Esophagus squamous epithelium (tissue), 5 donors: ENCODE measurements around the gene GAL3ST2. TPM values are rescaled to one million over a fixed set of nuclear protein-coding genes. Genes with fewer than 3 reads are reported as not detected.
"Not testable (repeated sequence)": the region's sequence is repeated elsewhere in the genome, so short reads cannot be mapped to it uniquely, and the experiment has no call there.

Source experiments
- DNase-seq: peaks from one replicate; lab custom pipeline; 2025; lab: John Stamatoyannopoulos, UW
- H3K27ac ChIP-seq, 4 donors: fragments of 200-600 bp; sonication (generic); one replicate each; pipeline ENCODE4 v1.5.1; 2016 to 2019; ENCODE audit warnings: mild to moderate bottlenecking in 1 of 4
- H3K27me3 ChIP-seq, 4 donors: fragments of 200-600 bp; sonication (generic); 1 replicate in 3 of 4; 2 replicates in 1 of 4; pipeline versions ENCODE4 v1.5.1 to v1.6.0; 2017 to 2021; ENCODE audit warnings: antibody characterized with exemption in 1 of 4
- H3K36me3 ChIP-seq, 3 donors: fragments of 200-600 bp; sonication (generic); one replicate each; pipeline ENCODE4 v1.5.1; 2016 to 2019
- H3K4me1 ChIP-seq, 3 donors: fragments of 200-600 bp; sonication (generic); one replicate each; pipeline ENCODE4 v1.5.1; 2017 to 2019
- H3K4me3 ChIP-seq, 4 donors: fragments of 200-600 bp; sonication (generic); 1 replicate in 3 of 4; 2 replicates in 1 of 4; pipeline ENCODE4 v1.5.1; 2016 to 2019; ENCODE audit warnings: mild to moderate bottlenecking in 2 of 4, moderate library complexity in 1 of 4
- H3K9me3 ChIP-seq, 3 donors: fragments of 200-600 bp; sonication (generic); one replicate each; pipeline ENCODE4 v1.5.1; 2016 to 2019
- POLR2A ChIP-seq, 4 donors: fragments of 450-650 bp; IDR thresholded peaks; one replicate each; pipeline ENCODE4 v1.6.1; 2017; ENCODE audit warnings: antibody characterized with exemption in 4 of 4, mild to moderate bottlenecking in 4 of 4, moderate library complexity in 3 of 4
- WGBS, 2 donors: methylation state at CpG; one replicate each; pipeline ENCODE4 v1.1.5; 2018; 5-methylcytosine and 5-hydroxymethylcytosine counted together
- intact Hi-C: fragments of 100-400 bp; cut with DNase I; formaldehyde crosslinking; loops from one replicate; pipeline ENCODE4 v1.15.0; 2022
- total RNA-seq, 4 donors: library from RNA; depleted of rRNA; stranded (reverse); fragments of >200 nt; gene quantifications; one replicate each; pipeline ENCODE4 v1.1.0, GENCODE V29; 2016
- TF ChIP-seq, protein P1 (sequence below), 6 experiments: fragments of 450-650 bp in 4 of 6; fragments of 200-600 bp in 2 of 6; sonication (generic) in 2 of 6; IDR thresholded peaks; one replicate each; pipeline ENCODE4 v1.5.1; 2016 to 2019; ENCODE audit warnings: antibody characterized with exemption in 6 of 6, mild to moderate bottlenecking in 4 of 6, moderate library complexity in 4 of 6
- donor health status: DM: yes; HTN: yes; CAD: no.

The GAL3ST2 gene
- total RNA-seq, 4 donors from 2014 or later, result 0.38 TPM; not detected in 3

DNA sequence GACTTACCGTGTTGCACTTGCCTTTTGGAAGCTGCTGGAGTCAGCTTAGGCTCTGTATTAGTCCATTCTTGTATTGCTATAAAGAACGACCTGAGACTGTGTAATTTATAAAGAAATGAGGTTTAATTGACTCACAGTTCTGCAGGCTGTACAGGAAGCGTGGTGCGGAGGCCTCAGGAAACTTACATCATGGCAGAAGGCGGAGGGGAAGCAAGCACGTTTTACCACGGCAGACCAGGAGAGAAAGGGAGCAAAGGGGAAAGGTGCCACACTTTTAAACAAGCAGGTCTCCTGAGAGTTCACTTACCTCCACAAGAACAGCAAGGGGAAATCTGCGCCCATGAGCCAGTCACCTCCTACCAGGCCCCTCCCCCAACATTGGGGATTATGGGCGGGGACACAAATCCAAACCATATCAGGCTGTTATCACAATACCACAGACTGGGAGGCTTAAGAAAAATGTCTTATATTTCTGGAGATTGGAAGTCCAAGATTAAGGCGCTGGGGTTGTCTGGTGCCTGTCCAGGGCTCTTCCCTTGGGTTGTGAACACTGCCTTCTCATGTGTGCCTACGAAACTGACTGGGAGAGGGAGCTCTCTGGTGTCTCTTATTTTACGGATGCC, 45.8 kb upstream of the GAL3ST2 start:
- WGBS, 2 donors, result 78 to 84% methylated on average over 7 to 10 of the region's 12 CpGs
- intact Hi-C loops, result loop anchor here (10.0 kb wide), 1 partner anchor 144 kb away; no protein-coding TSS in a partner anchor
- H3K27me3 ChIP-seq, result no peaks in the 10 kb centered on the region
- H3K36me3 ChIP-seq, result peaks cover 0 to 22% (median 0%) of the 10 kb centered on the region in 3 donors
- no peaks in the 10 kb centered on the region for H3K9me3 ChIP-seq
- H3K27ac ChIP-seq, result no peak overlapping the region
- H3K4me3 ChIP-seq, result no peak overlapping the region
- TF ChIP-seq, protein P1, sequence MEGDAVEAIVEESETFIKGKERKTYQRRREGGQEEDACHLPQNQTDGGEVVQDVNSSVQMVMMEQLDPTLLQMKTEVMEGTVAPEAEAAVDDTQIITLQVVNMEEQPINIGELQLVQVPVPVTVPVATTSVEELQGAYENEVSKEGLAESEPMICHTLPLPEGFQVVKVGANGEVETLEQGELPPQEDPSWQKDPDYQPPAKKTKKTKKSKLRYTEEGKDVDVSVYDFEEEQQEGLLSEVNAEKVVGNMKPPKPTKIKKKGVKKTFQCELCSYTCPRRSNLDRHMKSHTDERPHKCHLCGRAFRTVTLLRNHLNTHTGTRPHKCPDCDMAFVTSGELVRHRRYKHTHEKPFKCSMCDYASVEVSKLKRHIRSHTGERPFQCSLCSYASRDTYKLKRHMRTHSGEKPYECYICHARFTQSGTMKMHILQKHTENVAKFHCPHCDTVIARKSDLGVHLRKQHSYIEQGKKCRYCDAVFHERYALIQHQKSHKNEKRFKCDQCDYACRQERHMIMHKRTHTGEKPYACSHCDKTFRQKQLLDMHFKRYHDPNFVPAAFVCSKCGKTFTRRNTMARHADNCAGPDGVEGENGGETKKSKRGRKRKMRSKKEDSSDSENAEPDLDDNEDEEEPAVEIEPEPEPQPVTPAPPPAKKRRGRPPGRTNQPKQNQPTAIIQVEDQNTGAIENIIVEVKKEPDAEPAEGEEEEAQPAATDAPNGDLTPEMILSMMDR (IDR thresholded peaks at IDR 0.05), result no peak
- no peak for TF ChIP-seq POLR2A (IDR thresholded peaks at IDR 0.05)
- peaks cover 2 to 21% (median 7%) of the 10 kb centered on the region in 3 donors for H3K4me1 ChIP-seq
- DNase-seq, result no peak

DNA sequence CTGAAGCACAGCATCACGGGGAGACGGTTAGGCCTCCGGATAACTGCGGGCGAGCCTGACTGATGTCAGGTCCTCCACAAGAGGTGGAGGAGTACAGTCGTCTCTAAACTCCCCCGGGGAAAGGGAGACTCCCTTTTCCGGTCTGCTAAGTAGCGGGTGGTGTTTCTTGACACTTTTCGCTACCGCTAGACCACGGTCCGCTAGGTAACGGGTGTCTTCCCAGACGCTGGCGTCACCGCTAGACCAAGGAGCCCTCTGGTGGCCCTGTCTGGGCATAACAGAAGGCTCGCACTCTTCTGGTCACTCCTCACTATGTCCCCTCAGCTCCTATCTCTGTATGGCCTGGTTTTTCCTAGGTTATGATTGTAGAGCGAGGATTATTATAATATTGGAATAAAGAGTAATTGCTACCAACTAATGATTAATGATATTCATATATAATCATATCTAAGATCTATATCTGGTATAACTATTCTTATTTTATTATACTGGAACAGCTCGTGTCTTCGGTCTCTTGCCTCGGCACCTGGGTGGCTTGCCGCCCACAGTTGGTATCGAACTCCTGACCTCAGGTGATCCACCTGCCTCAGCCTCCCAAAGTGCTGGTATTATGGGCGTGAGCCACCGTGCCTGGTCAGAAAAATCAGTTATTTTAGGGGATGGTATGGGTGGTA, 44.0 kb upstream of the GAL3ST2 start:
- Histone ChIP-seq H3K4me3 (peak overlapping the region in 1 of 4 donors; percentile 21), H3K4me1 (peaks cover 4 to 40% (median 14%) of the 10 kb centered on the region in 3 donors)
- TF ChIP-seq, protein P1 (IDR thresholded peaks at IDR 0.05), result peak in 5 of 6 experiments; percentile 23 to 64 (median 47)
- not testable (repeated sequence) for DNase-seq, H3K36me3 ChIP-seq, H3K9me3 ChIP-seq, H3K27ac ChIP-seq, H3K27me3 ChIP-seq
- intact Hi-C loops, result loop anchor here (10.0 kb wide), 1 partner anchor 142 kb away; no protein-coding TSS in a partner anchor
- WGBS, 2 donors, result 66 to 89% methylated on average over 8 to 14 of the region's 26 CpGs

DNA sequence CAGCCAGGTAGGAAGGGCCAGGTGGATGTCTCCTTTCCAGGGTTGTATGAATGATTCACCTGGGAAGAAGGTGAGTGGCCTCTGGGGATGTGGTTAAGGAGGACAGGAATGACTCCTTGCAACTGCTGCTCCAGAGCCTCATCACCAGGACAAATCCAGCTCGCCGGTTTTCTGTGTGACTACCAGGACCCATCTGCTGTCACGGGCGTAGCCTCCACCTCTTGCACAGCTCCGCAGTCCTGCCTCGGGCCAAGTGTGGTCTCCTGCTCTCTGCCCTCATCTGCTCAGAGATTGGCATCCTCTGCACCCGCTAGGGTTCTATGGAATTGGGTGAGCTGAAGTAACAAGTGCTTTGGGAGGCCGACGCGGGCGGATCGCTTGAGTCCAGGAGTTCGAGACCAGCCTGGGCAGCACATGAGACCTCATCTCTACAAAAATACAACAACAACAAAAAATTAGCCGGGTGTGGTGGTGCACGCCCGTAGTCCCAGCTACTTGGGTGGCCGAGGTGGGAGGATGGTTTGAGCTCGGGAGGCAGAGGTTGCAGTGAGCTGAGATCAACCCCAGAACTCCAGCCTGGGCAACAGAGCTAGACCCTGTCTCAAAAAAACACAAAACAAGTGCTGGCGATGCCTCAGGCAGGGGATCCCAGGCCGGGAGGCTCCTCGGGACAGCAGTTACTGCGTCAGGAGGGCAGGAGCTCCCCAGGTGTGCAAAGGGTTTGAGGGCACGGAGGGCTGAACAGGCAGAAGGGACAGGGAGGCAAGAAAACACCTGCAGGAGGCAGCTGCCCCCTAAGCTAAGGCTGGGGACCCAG, 43.0 kb upstream of the GAL3ST2 start:
- intact Hi-C loops, result loop anchor here (10.0 kb wide), 1 partner anchor 141 kb away; no protein-coding TSS in a partner anchor
- WGBS, 2 donors, result 65 to 69% methylated on average over 10 to 16 of the region's 23 CpGs
- TF ChIP-seq, protein P1 (IDR thresholded peaks at IDR 0.05), result no peak
- no peak for TF ChIP-seq POLR2A (IDR thresholded peaks at IDR 0.05)
- peak overlapping the region; percentile 83 to 97 (median 93) for H3K27ac ChIP-seq
- H3K4me3 ChIP-seq, result peak overlapping the region; percentile 79 to 89 (median 82)
- peaks cover 6 to 49% (median 15%) of the 10 kb centered on the region in 3 donors for H3K4me1 ChIP-seq
- DNase-seq, result no peak
- peaks cover 0 to 8% (median 0%) of the 10 kb centered on the region in 3 donors for H3K36me3 ChIP-seq
- H3K9me3 ChIP-seq, result no peaks in the 10 kb centered on the region
- H3K27me3 ChIP-seq, result no peaks in the 10 kb centered on the region

GRCh38 chr2:241734208-241734466, 42.5 kb upstream of the GAL3ST2 start:
- WGBS, 2 donors, result 4% methylated on average over 13 of the region's 25 CpGs; no CpG with 5 or more reads in 1 of the 2 donors
- DNase-seq, result no peak
- Histone ChIP-seq H3K4me3 (peak overlapping the region; percentile 79 to 89 (median 82)), H3K27me3 (no peaks in the 10 kb centered on the region), H3K4me1 (peaks cover 7 to 52% (median 15%) of the 10 kb centered on the region in 3 donors), H3K9me3 (no peaks in the 10 kb centered on the region), H3K36me3 (peaks cover 0 to 13% (median 0%) of the 10 kb centered on the region in 3 donors), H3K27ac (peak overlapping the region; percentile 83 to 97 (median 93))
- intact Hi-C loops, result loop anchor here (10.0 kb wide), 1 partner anchor 141 kb away; no protein-coding TSS in a partner anchor
- no peak for TF ChIP-seq POLR2A (IDR thresholded peaks at IDR 0.05)

- DNase-seq, result peak; percentile 54
- intact Hi-C loops, result loop anchor here (10.0 kb wide), 1 partner anchor 140 kb away; no protein-coding TSS in a partner anchor
- Histone ChIP-seq H3K27me3 (no peaks in the 10 kb centered on the region), H3K4me3 (peak within 1 kb of the TSS; percentile 79 to 89 (median 82)), H3K9me3 (no peaks in the 10 kb centered on the region), H3K4me1 (peaks cover 7 to 53% (median 15%) of the 10 kb centered on the region in 3 donors), H3K36me3 (peaks cover 0 to 18% (median 0%) of the 10 kb centered on the region in 3 donors), H3K27ac (peak within 1 kb of the TSS; percentile 89 to 97 (median 93))
- peak in 3 of 4 donors; percentile 48 to 91 (median 81) for TF ChIP-seq POLR2A (IDR thresholded peaks at IDR 0.05)
- TF ChIP-seq, protein P1 (IDR thresholded peaks at IDR 0.05), result peak in 1 of 6 experiments; percentile 3
- 0% methylated on average over 2 of the region's 98 CpGs; no CpG with 5 or more reads in 1 of the 2 donors for WGBS, 2 donors
These were observed 42.0 kb upstream of the GAL3ST2 start, which contains the start of gene D2HGDH for GRCh38 chr2:241734467-241735208. TSS of gene D2HGDH (plus strand) at chr2:241734630. CDS start at chr2:241735225, 595 bp downstream.
